Cardiac fibroblast (primary cell): ENCODE measurements around the gene TOPBP1.

Experiments
- DNase-seq, 2 donors: peaks; one replicate each; pipeline versions ENCODE4 v3.0.0 to v3.0.0-alpha.2; 2010; ENCODE audit warnings: low read depth in 2 of 2
- H3K4me3 ChIP-seq, 2 donors: replicated peaks in 1 of 2; 1 replicate in 1 of 2; 2 replicates in 1 of 2; pipeline ENCODE4 v1.5.1; 2011; ENCODE audit warnings: low read depth in 2 of 2, low read length in 2 of 2, mild to moderate bottlenecking in 2 of 2, moderate library complexity in 1 of 2
- CTCF ChIP-seq: IDR thresholded peaks from one replicate; pipeline ENCODE4 v1.5.1; 2011; ENCODE audit warnings: low read depth, mild to moderate bottlenecking, low read length, inconsistent platforms

Gene TOPBP1

GRCh38 chr3:133593243-133593642, 68.5 kb downstream of the TOPBP1 start:
- DNase-seq = no peak
- TF ChIP-seq CTCF = no peak
- H3K4me3 ChIP-seq = no peak overlapping the region

GRCh38 chr3:133592843-133593242, 68.9 kb downstream of the TOPBP1 start:
- DNase-seq = no peak

GRCh38 chr3:133591271-133591742, 70.4 kb downstream of the TOPBP1 start:
- DNase-seq = peak; percentile 68 to 83
- no peak overlapping the region for H3K4me3 ChIP-seq
- no peak for TF ChIP-seq CTCF

More at GRCh38 chr3:133592843-133593242, 68.9 kb downstream of the TOPBP1 start:
- H3K4me3 ChIP-seq = no peak overlapping the region
- TF ChIP-seq CTCF = no peak

GRCh38 chr3:133589503-133589902, 72.2 kb downstream of the TOPBP1 start:
- no peak for TF ChIP-seq CTCF
- DNase-seq = peak in 1 of 2 donors; percentile 22
- no peak overlapping the region for H3K4me3 ChIP-seq

GRCh38 chr3:133588784-133589465, 72.8 kb downstream of the TOPBP1 start:
- no peak overlapping the region for H3K4me3 ChIP-seq
- DNase-seq = peak; percentile 17 to 29
- no peak for TF ChIP-seq CTCF

- TF ChIP-seq CTCF = no peak
- DNase-seq = no peak
- H3K4me3 ChIP-seq = no peak overlapping the region
These were observed 73.7 kb downstream of the TOPBP1 start for GRCh38 chr3:133588035-133588434.

GRCh38 chr3:133583396-133583795, 78.3 kb downstream of the TOPBP1 start:
- no peak for DNase-seq
- no peak overlapping the region for H3K4me3 ChIP-seq
- TF ChIP-seq CTCF = no peak
